Measurements from ENCODE around the gene CLEC18A.

The CLEC18A gene

GRCh38 chr16:69927056-69927757 lies 23.9 kb upstream of the CLEC18A start:
- H3K4me3 ChIP-seq (ENCODE audit: low read depth, low read length) = no peak overlapping the region
- ChIA-PET CTCF (interaction anchor here (0.9 to 23.1 kb wide), 8 partner anchors 9 to 173 kb away, joined by 3 to 598 read pairs (median 6); partner anchors contain the start of gene NOB1), POLR2A (no interaction called here)
- TF ChIP-seq CTCF (IDR thresholded peaks at IDR 0.05; ENCODE audit: insufficient read depth, low read length, missing control alignments) = no peak
- DNase-seq (ENCODE audit: low read depth, low spot score) = no peak

GRCh38 chr16:69928856-69929400 lies 22.2 kb upstream of the CLEC18A start:
- CTCF ChIA-PET = interaction anchor here (0.6 to 23.1 kb wide), 20 partner anchors 10 to 220 kb away, joined by 3 to 598 read pairs (median 10); partner anchors contain the start of gene NOB1
- no peak for TF ChIP-seq CTCF (IDR thresholded peaks at IDR 0.05; ENCODE audit: insufficient read depth, low read length, missing control alignments)

GRCh38 chr16:69929480-69929879 lies 21.7 kb upstream of the CLEC18A start:
- no peak for TF ChIP-seq CTCF (IDR thresholded peaks at IDR 0.05; ENCODE audit: insufficient read depth, low read length, missing control alignments)
- no peak overlapping the region for H3K4me3 ChIP-seq (ENCODE audit: low read depth, low read length)
- ChIA-PET POLR2A (no interaction called here), CTCF (interaction anchor here (0.6 to 23.1 kb wide), 30 partner anchors 11 to 509 kb away, joined by 3 to 598 read pairs (median 8); partner anchors contain the start of gene NOB1)
- no peak for DNase-seq (ENCODE audit: low read depth, low spot score)

More at GRCh38 chr16:69928856-69929400, 22.2 kb upstream of the CLEC18A start:
- H3K4me3 ChIP-seq (ENCODE audit: low read depth, low read length) = no peak overlapping the region
- DNase-seq (ENCODE audit: low read depth, low spot score) = no peak
- POLR2A ChIA-PET = no interaction called here

GRCh38 chr16:69930117-69930776 lies 20.9 kb upstream of the CLEC18A start:
- ChIA-PET POLR2A (no interaction called here), CTCF (interaction anchor here (0.6 to 23.1 kb wide), 46 partner anchors 8 to 509 kb away, joined by 3 to 598 read pairs (median 5); partner anchors contain the start of gene NOB1)
- peak; percentile 71 for TF ChIP-seq CTCF (IDR thresholded peaks at IDR 0.05; ENCODE audit: insufficient read depth, low read length, missing control alignments)
- no peak overlapping the region for H3K4me3 ChIP-seq (ENCODE audit: low read depth, low read length)
- DNase-seq (ENCODE audit: low read depth, low spot score) = no peak

- no peak overlapping the region for H3K4me3 ChIP-seq (ENCODE audit: low read depth, low read length)
- no peak for TF ChIP-seq CTCF (IDR thresholded peaks at IDR 0.05; ENCODE audit: insufficient read depth, low read length, missing control alignments)
- POLR2A ChIA-PET = no interaction called here
- CTCF ChIA-PET = interaction anchor here (1.1 to 23.1 kb wide), 6 partner anchors 13 to 177 kb away, joined by 3 to 598 read pairs (median 27); partner anchors contain the start of gene NOB1
- DNase-seq (ENCODE audit: low read depth, low spot score) = no peak
Observed at GRCh38 chr16:69931631-69932030, 19.5 kb upstream of the CLEC18A start.

- DNase-seq (ENCODE audit: low read depth, low spot score) = no peak
- POLR2A ChIA-PET = no interaction called here
- TF ChIP-seq CTCF (IDR thresholded peaks at IDR 0.05; ENCODE audit: insufficient read depth, low read length, missing control alignments) = no peak
- H3K4me3 ChIP-seq (ENCODE audit: low read depth, low read length) = no peak overlapping the region
- CTCF ChIA-PET = interaction anchor here (1.1 to 23.1 kb wide), 4 partner anchors 13 to 178 kb away, joined by 3 to 598 read pairs (median 53); partner anchors contain the start of gene NOB1
Observed at GRCh38 chr16:69932228-69932627, 18.9 kb upstream of the CLEC18A start.
